ENCODE results near the gene SLC50A1.

SLC50A1 gene, protein sequence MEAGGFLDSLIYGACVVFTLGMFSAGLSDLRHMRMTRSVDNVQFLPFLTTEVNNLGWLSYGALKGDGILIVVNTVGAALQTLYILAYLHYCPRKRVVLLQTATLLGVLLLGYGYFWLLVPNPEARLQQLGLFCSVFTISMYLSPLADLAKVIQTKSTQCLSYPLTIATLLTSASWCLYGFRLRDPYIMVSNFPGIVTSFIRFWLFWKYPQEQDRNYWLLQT

GRCh38 chr1:155135415-155136028 lies at the start of gene SLC50A1:
Gene SLC50A1, plus strand, starts transcription at chr1:155135852. Its CDS starts 60 bp downstream, at chr1:155135912.
- Histone ChIP-seq H3K4me1 (ENCODE audit: low read length) (peaks cover 22% of the 10 kb centered on the region), H3K4me2 (ENCODE audit: low read depth, low read length) (peak within 1 kb of the TSS; percentile 93), H3K27ac (ENCODE audit: low read length) (peak within 1 kb of the TSS; percentile 65), H2AFZ (ENCODE audit: low read length) (peak within 1 kb of the TSS; percentile 90), H3K36me3 (replicated peaks; ENCODE audit: insufficient read depth, low read length) (no peaks in the 10 kb centered on the region), H3K4me3 (ENCODE audit: low read length) (peak within 1 kb of the TSS; percentile 78), H3K9me2 (replicated peaks; ENCODE audit: insufficient read depth, low read length) (no peaks in the 10 kb centered on the region), H3K9me3 (replicated peaks; ENCODE audit: insufficient read depth, low read length) (no peaks in the 10 kb centered on the region), H3K27me3 (replicated peaks; ENCODE audit: insufficient read depth, low read length) (peaks cover 10% of the 10 kb centered on the region), H3K9ac (ENCODE audit: low read length) (peak within 1 kb of the TSS; percentile 74), H4K20me1 (ENCODE audit: insufficient read depth, low read length) (no peaks in the 10 kb centered on the region), H3F3A (ENCODE audit: insufficient read depth, low read length) (peaks cover 28% of the 10 kb centered on the region), H3K79me2 (ENCODE audit: low read length) (peaks cover 33% of the 10 kb centered on the region)
- DNase-seq: peak; percentile 98
- TF ChIP-seq EZH2phosphoT487 (IDR thresholded peaks at IDR 0.05; ENCODE audit: low read length): no peak
- TF ChIP-seq EZH2 (optimal IDR thresholded peaks at IDR 0.05; ENCODE audit: low read depth, low read length): no peak
- no peak for TF ChIP-seq CTCF (IDR thresholded peaks at IDR 0.05; ENCODE audit: low read length)

GRCh38 chr1:155086128-155086741 lies 49.4 kb upstream of the SLC50A1 start:
- no peaks in the 10 kb centered on the region for H3K9me2 ChIP-seq (replicated peaks; ENCODE audit: insufficient read depth, low read length)
- peak overlapping the region; percentile 88; the same call in 1 of the 2 replicates for H2AFZ ChIP-seq (ENCODE audit: low read length)
- no peaks in the 10 kb centered on the region for H3K36me3 ChIP-seq (replicated peaks; ENCODE audit: insufficient read depth, low read length)
- H3K9me3 ChIP-seq (replicated peaks; ENCODE audit: insufficient read depth, low read length): no peaks in the 10 kb centered on the region
- TF ChIP-seq CTCF (IDR thresholded peaks at IDR 0.05; ENCODE audit: low read length) (peak; percentile 99), EZH2 (optimal IDR thresholded peaks at IDR 0.05; ENCODE audit: low read depth, low read length) (no peak)
- H3K4me2 ChIP-seq (ENCODE audit: low read depth, low read length): peak overlapping the region; percentile 100
- no peak overlapping the region for H3K9ac ChIP-seq (ENCODE audit: low read length)
- no peaks in the 10 kb centered on the region for H3K79me2 ChIP-seq (ENCODE audit: low read length)
- H3K27me3 ChIP-seq (replicated peaks; ENCODE audit: insufficient read depth, low read length): peaks cover 27% of the 10 kb centered on the region
- H3K4me1 ChIP-seq (ENCODE audit: low read length): peaks cover 27% of the 10 kb centered on the region
- peaks cover 13% of the 10 kb centered on the region for H3F3A ChIP-seq (ENCODE audit: insufficient read depth, low read length)
- peak; percentile 83 for DNase-seq
- H4K20me1 ChIP-seq (ENCODE audit: insufficient read depth, low read length): no peaks in the 10 kb centered on the region
- H3K27ac ChIP-seq (ENCODE audit: low read length): no peak overlapping the region
- peak overlapping the region; percentile 84 for H3K4me3 ChIP-seq (ENCODE audit: low read length)

GRCh38 chr1:155086856-155087535 lies 48.7 kb upstream of the SLC50A1 start:
- H3K4me1 ChIP-seq (ENCODE audit: low read length): peaks cover 26% of the 10 kb centered on the region
- no peak overlapping the region for H3K9ac ChIP-seq (ENCODE audit: low read length)
- TF ChIP-seq EZH2 (optimal IDR thresholded peaks at IDR 0.05; ENCODE audit: low read depth, low read length): no peak
- peak; percentile 32 for TF ChIP-seq CTCF (IDR thresholded peaks at IDR 0.05; ENCODE audit: low read length)
- no peaks in the 10 kb centered on the region for H4K20me1 ChIP-seq (ENCODE audit: insufficient read depth, low read length)
- no peaks in the 10 kb centered on the region for H3K36me3 ChIP-seq (replicated peaks; ENCODE audit: insufficient read depth, low read length)
- H3K27ac ChIP-seq (ENCODE audit: low read length): no peak overlapping the region
- no peaks in the 10 kb centered on the region for H3K9me3 ChIP-seq (replicated peaks; ENCODE audit: insufficient read depth, low read length)
- H3K27me3 ChIP-seq (replicated peaks; ENCODE audit: insufficient read depth, low read length): peaks cover 20% of the 10 kb centered on the region
- no peak overlapping the region for H3K4me3 ChIP-seq (ENCODE audit: low read length)
- H3F3A ChIP-seq (ENCODE audit: insufficient read depth, low read length): peaks cover 9% of the 10 kb centered on the region; the same call in 1 of the 2 replicates
- H3K9me2 ChIP-seq (replicated peaks; ENCODE audit: insufficient read depth, low read length): no peaks in the 10 kb centered on the region
- no peak overlapping the region for H2AFZ ChIP-seq (ENCODE audit: low read length)
- no peak for DNase-seq
- no peaks in the 10 kb centered on the region for H3K79me2 ChIP-seq (ENCODE audit: low read length)
- no peak overlapping the region for H3K4me2 ChIP-seq (ENCODE audit: low read depth, low read length)

Measured in MM.1S (cell line).